ENCODE measurements around the gene XCL1. TPM values are rescaled to one million over a fixed set of nuclear protein-coding genes. Genes with fewer than 3 reads are reported as not detected.

Gene XCL1
- total and polyA plus RNA-seq, 2 of the 13 experiments (the other 11 are each of a cell fraction or from before 2014, with no cell fraction given): 2.5 to 7.6 TPM

GRCh38 chr1:168555508-168556046 is 20.8 kb upstream of the XCL1 start (continued):
- TF ChIP-seq, protein P1, sequence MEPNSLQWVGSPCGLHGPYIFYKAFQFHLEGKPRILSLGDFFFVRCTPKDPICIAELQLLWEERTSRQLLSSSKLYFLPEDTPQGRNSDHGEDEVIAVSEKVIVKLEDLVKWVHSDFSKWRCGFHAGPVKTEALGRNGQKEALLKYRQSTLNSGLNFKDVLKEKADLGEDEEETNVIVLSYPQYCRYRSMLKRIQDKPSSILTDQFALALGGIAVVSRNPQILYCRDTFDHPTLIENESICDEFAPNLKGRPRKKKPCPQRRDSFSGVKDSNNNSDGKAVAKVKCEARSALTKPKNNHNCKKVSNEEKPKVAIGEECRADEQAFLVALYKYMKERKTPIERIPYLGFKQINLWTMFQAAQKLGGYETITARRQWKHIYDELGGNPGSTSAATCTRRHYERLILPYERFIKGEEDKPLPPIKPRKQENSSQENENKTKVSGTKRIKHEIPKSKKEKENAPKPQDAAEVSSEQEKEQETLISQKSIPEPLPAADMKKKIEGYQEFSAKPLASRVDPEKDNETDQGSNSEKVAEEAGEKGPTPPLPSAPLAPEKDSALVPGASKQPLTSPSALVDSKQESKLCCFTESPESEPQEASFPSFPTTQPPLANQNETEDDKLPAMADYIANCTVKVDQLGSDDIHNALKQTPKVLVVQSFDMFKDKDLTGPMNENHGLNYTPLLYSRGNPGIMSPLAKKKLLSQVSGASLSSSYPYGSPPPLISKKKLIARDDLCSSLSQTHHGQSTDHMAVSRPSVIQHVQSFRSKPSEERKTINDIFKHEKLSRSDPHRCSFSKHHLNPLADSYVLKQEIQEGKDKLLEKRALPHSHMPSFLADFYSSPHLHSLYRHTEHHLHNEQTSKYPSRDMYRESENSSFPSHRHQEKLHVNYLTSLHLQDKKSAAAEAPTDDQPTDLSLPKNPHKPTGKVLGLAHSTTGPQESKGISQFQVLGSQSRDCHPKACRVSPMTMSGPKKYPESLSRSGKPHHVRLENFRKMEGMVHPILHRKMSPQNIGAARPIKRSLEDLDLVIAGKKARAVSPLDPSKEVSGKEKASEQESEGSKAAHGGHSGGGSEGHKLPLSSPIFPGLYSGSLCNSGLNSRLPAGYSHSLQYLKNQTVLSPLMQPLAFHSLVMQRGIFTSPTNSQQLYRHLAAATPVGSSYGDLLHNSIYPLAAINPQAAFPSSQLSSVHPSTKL (CRISPR knock-in tag; IDR thresholded peaks at IDR 0.05): peak; percentile 78
- TF ChIP-seq KLF6 (CRISPR knock-in tag; IDR thresholded peaks at IDR 0.05) (0 out of 2 replicates have a peak, but pooled peaks have one; percentile 39), HHEX (CRISPR knock-in tag; IDR thresholded peaks at IDR 0.05) (0 out of 2 replicates have a peak, but pooled peaks have one; percentile 51), FOXP4 (CRISPR knock-in tag; IDR thresholded peaks at IDR 0.05) (peak; percentile 93), EHMT2 (IDR thresholded peaks at IDR 0.05; ENCODE audit: borderline replicate concordance, low read depth, low read length) (peak; percentile 64; the same call in 1 of the 2 replicates), AHDC1 (CRISPR knock-in tag; IDR thresholded peaks at IDR 0.05; ENCODE audit: borderline replicate concordance) (0 out of 2 replicates have a peak, but pooled peaks have one; percentile 12), ZNF724P (CRISPR knock-in tag; IDR thresholded peaks at IDR 0.05; ENCODE audit: borderline replicate concordance) (no peak), PHF21A (CRISPR knock-in tag; IDR thresholded peaks at IDR 0.05) (peak; percentile 50; the same call in 1 of the 2 replicates), ZFP41 (CRISPR knock-in tag; IDR thresholded peaks at IDR 0.05; ENCODE audit: borderline replicate concordance) (no peak), CENPT (CRISPR knock-in tag; IDR thresholded peaks at IDR 0.05; ENCODE audit: low read depth) (no peak), MXD4 (CRISPR knock-in tag; IDR thresholded peaks at IDR 0.05) (no peak)
- TF ChIP-seq, protein P2, sequence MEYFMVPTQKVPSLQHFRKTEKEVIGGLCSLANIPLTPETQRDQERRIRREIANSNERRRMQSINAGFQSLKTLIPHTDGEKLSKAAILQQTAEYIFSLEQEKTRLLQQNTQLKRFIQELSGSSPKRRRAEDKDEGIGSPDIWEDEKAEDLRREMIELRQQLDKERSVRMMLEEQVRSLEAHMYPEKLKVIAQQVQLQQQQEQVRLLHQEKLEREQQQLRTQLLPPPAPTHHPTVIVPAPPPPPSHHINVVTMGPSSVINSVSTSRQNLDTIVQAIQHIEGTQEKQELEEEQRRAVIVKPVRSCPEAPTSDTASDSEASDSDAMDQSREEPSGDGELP (IDR thresholded peaks at IDR 0.05; ENCODE audit: borderline replicate concordance, low read depth): peak; percentile 57; the same call in 1 of the 2 replicates
- TF ChIP-seq, protein P3, sequence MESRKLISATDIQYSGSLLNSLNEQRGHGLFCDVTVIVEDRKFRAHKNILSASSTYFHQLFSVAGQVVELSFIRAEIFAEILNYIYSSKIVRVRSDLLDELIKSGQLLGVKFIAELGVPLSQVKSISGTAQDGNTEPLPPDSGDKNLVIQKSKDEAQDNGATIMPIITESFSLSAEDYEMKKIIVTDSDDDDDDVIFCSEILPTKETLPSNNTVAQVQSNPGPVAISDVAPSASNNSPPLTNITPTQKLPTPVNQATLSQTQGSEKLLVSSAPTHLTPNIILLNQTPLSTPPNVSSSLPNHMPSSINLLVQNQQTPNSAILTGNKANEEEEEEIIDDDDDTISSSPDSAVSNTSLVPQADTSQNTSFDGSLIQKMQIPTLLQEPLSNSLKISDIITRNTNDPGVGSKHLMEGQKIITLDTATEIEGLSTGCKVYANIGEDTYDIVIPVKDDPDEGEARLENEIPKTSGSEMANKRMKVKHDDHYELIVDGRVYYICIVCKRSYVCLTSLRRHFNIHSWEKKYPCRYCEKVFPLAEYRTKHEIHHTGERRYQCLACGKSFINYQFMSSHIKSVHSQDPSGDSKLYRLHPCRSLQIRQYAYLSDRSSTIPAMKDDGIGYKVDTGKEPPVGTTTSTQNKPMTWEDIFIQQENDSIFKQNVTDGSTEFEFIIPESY (CRISPR knock-in tag; IDR thresholded peaks at IDR 0.05): peak; percentile 6; the same call in 1 of the 2 replicates
